PC-9 (cell line): ENCODE data around the gene TMEM200C. TPM values are rescaled to one million over a fixed set of nuclear protein-coding genes. Genes with fewer than 3 reads are reported as not detected.

Source experiments
- BruUV-seq: library from RNA; stranded (reverse); fragments of 400-500 nt; replicated peaks from 2 replicates; lab custom pipeline; 2021; lab: Mats Ljungman, UMichigan
- CTCF ChIA-PET: fragments of 300-600 bp; sonication (Branson Sonifier 250); formaldehyde crosslinking; loops from one replicate; lab custom pipeline; 2022; ENCODE audit warnings: antibody characterized with exemption; lab: Charles Lee
- POLR2A ChIA-PET: fragments of 300-600 bp; sonication (Branson Sonifier 250); formaldehyde crosslinking; loops from one replicate; lab custom pipeline; 2022; ENCODE audit warnings: antibody characterized with exemption; ENCODE audit not compliant: unreplicated experiment; lab: Charles Lee
- DNase-seq, 2 experiments: peaks; one replicate each; pipeline versions ENCODE4 v3.0.0 to v3.0.0-alpha.2; 2015 to 2022; ENCODE audit warnings: mixed read lengths in 1 of 2
- H2AFZ ChIP-seq: fragments of 200-600 bp; sonication (generic); 2 replicates; pipeline ENCODE4 v1.8.1; 2017; ENCODE audit warnings: antibody characterized with exemption
- H3F3A ChIP-seq: fragments of 200-600 bp; sonication (generic); 2 replicates; pipeline ENCODE4 v1.8.1; 2017; ENCODE audit warnings: antibody characterized with exemption, mild to moderate bottlenecking, low read depth; ENCODE audit not compliant: insufficient read depth
- H3K27ac ChIP-seq: fragments of 200-600 bp; sonication (generic); 2 replicates; pipeline ENCODE4 v1.6.1; 2016; ENCODE audit warnings: mixed run types
- H3K27me3 ChIP-seq: fragments of 200-600 bp; sonication (generic); 2 replicates; pipeline ENCODE4 v1.6.1; 2016; ENCODE audit warnings: low read depth, mixed run types; ENCODE audit not compliant: insufficient read depth
- H3K36me3 ChIP-seq: fragments of 200-600 bp; sonication (generic); 2 replicates; pipeline ENCODE4 v1.6.1; 2016; ENCODE audit warnings: low read depth, mixed run types
- H3K4me1 ChIP-seq: fragments of 200-600 bp; sonication (generic); replicated peaks from 2 replicates; pipeline ENCODE4 v1.6.1; 2016; ENCODE audit warnings: mixed run types; ENCODE audit not compliant: insufficient read depth
- H3K4me2 ChIP-seq: fragments of 200-600 bp; sonication (generic); 2 replicates; pipeline ENCODE4 v1.6.1; 2017; ENCODE audit warnings: mixed run types
- H3K4me3 ChIP-seq: fragments of 200-600 bp; sonication (generic); 2 replicates; pipeline ENCODE4 v1.6.1; 2016; ENCODE audit warnings: mixed run types
- H3K79me2 ChIP-seq: fragments of 200-600 bp; sonication (generic); 2 replicates; pipeline ENCODE4 v1.6.1; 2017; ENCODE audit warnings: low read depth, mixed run types
- H3K9me2 ChIP-seq: fragments of 200-600 bp; sonication (generic); 2 replicates; pipeline ENCODE4 v1.8.1; 2017; ENCODE audit warnings: mild to moderate bottlenecking; ENCODE audit not compliant: insufficient read depth
- H3K9me3 ChIP-seq: fragments of 200-600 bp; sonication (generic); 2 replicates; pipeline ENCODE4 v1.8.1; 2016; ENCODE audit warnings: low read depth; ENCODE audit not compliant: insufficient read depth
- H4K20me1 ChIP-seq: fragments of 200-600 bp; sonication (generic); 2 replicates; pipeline ENCODE4 v1.8.1; 2017; ENCODE audit not compliant: insufficient read depth
- EZH2 ChIP-seq: fragments of 200-600 bp; sonication (generic); IDR thresholded peaks from 2 replicates; pipeline ENCODE4 v1.8.0; 2017; ENCODE audit warnings: antibody characterized with exemption, low read depth
- intact Hi-C: fragments of 100-400 bp; cut with micrococcal nuclease; formaldehyde crosslinking; loops from one replicate; pipeline ENCODE4 v1.10.0; 2022; ENCODE audit not compliant: unreplicated experiment
- total RNA-seq: library from RNA; stranded (reverse); gene quantifications from 2 replicates; pipeline ENCODE4 v1.2.3, GENCODE V29; 2021
- TF ChIP-seq, protein P1 (sequence below): fragments of 200-600 bp; sonication (generic); conservative IDR thresholded peaks from 2 replicates; pipeline ENCODE4 v1.6.1; 2017; ENCODE audit warnings: mixed run types, antibody characterized with exemption, mild to moderate bottlenecking, moderate library complexity

The TMEM200C gene
- total RNA-seq, 1 experiment from 2014 or later, result not detected

DNA sequence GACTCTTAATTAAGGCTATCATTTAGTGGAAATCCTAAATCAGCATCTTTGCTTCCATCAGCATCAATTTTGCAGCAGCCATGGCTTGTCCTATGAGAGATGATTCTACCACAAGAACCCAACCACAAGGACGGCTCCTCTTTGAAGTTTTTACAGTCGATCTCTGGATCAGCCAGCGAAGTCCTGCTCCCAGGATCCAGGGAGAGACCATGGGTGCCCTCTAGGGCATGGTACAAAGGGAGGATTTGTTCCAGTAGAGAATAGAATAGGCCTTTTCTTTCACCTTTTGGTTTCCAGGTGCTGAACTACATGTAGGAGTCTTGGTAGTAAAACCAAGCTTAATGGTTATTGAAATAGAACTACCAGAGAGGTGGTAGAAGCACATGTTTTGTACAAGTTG, 52.7 kb downstream of the TMEM200C start:
- H3K27me3 ChIP-seq, result peaks cover 17% of the 10 kb centered on the region
- H3K36me3 ChIP-seq, result no peaks in the 10 kb centered on the region
- H3K4me2 ChIP-seq, result no peak overlapping the region
- H3F3A ChIP-seq, result no peaks in the 10 kb centered on the region
- H3K4me3 ChIP-seq, result no peak overlapping the region
- H3K9me2 ChIP-seq, result no peaks in the 10 kb centered on the region
- TF ChIP-seq EZH2, result no peak
- TF ChIP-seq, protein P1, sequence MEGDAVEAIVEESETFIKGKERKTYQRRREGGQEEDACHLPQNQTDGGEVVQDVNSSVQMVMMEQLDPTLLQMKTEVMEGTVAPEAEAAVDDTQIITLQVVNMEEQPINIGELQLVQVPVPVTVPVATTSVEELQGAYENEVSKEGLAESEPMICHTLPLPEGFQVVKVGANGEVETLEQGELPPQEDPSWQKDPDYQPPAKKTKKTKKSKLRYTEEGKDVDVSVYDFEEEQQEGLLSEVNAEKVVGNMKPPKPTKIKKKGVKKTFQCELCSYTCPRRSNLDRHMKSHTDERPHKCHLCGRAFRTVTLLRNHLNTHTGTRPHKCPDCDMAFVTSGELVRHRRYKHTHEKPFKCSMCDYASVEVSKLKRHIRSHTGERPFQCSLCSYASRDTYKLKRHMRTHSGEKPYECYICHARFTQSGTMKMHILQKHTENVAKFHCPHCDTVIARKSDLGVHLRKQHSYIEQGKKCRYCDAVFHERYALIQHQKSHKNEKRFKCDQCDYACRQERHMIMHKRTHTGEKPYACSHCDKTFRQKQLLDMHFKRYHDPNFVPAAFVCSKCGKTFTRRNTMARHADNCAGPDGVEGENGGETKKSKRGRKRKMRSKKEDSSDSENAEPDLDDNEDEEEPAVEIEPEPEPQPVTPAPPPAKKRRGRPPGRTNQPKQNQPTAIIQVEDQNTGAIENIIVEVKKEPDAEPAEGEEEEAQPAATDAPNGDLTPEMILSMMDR, result no peak
- no peaks in the 10 kb centered on the region for H3K4me1 ChIP-seq
- no peaks in the 10 kb centered on the region for H3K79me2 ChIP-seq
- intact Hi-C loops, result no loop called here
- POLR2A ChIA-PET, result no interaction called here
- no peaks in the 10 kb centered on the region; the same call in 1 of the 2 replicates for H4K20me1 ChIP-seq
- CTCF ChIA-PET, result no interaction called here
- no peak overlapping the region for H3K27ac ChIP-seq
- H3K9me3 ChIP-seq, result no peaks in the 10 kb centered on the region
- H2AFZ ChIP-seq, result no peak overlapping the region
- no peak for DNase-seq
- BruUV-seq, result no TSS peak

DNA sequence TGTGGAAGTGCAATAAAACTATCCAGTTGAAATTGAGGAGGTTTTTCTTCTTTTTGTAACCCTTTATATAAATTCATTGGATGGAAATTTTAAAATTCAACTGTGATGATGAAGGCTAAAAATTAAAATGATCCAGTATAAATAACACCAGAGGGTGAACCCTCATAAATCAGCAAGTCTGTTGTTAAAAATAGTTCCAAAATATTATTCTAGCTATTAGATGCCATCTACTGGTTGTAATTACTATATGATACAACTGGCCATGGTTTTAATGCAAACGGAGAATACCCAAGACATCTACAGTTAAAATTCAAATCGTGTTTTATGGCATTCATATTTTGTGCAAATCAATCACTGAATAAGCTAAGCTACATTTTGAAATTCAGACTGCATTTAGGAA, 53.8 kb downstream of the TMEM200C start:
- no peak for DNase-seq
- no TSS peak for BruUV-seq
- Histone ChIP-seq H3K4me2 (no peak overlapping the region), H3K27ac (no peak overlapping the region), H2AFZ (no peak overlapping the region), H3K79me2 (no peaks in the 10 kb centered on the region), H3F3A (no peaks in the 10 kb centered on the region), H3K9me3 (no peaks in the 10 kb centered on the region), H3K4me1 (no peaks in the 10 kb centered on the region), H4K20me1 (no peaks in the 10 kb centered on the region; the same call in 1 of the 2 replicates), H3K9me2 (no peaks in the 10 kb centered on the region), H3K27me3 (peaks cover 23% of the 10 kb centered on the region), H3K4me3 (no peak overlapping the region), H3K36me3 (no peaks in the 10 kb centered on the region)
- CTCF ChIA-PET, result no interaction called here
- POLR2A ChIA-PET, result interaction anchor here (0.6 kb wide), 1 partner anchor 409 kb away, joined by 3 read pairs; no protein-coding TSS in a partner anchor
- intact Hi-C loops, result no loop called here
- no peak for TF ChIP-seq EZH2
- TF ChIP-seq, protein P1, result no peak

DNA sequence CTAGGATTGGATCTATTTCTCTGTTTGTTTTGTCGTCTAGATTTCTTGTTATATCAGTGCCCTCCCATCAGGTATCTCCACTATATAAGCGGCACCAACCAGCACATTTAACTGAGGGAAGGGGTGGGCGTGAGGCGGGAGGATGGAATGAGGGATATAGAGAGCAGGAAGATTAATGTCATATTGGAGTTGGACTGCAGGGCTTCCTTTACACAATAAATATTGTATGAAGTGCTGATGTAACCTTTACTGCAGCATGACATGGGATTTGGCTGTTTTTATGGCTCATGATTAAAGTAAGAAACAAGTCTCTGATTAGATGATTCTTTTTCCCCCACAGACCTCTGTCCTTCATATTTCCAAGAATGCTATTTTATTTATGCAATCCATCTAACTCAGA, 54.8 kb downstream of the TMEM200C start:
- POLR2A ChIA-PET, result no interaction called here
- intact Hi-C loops, result no loop called here

More for the DNA sequence above, 54.8 kb downstream of the TMEM200C start:
- H3K27me3 ChIP-seq, result peaks cover 23% of the 10 kb centered on the region
- no peak overlapping the region for H3K4me2 ChIP-seq
- H3F3A ChIP-seq, result no peaks in the 10 kb centered on the region
- no peaks in the 10 kb centered on the region for H3K36me3 ChIP-seq
- no peak overlapping the region for H3K27ac ChIP-seq
- TF ChIP-seq, protein P1, result no peak
- no peak for TF ChIP-seq EZH2
- no peaks in the 10 kb centered on the region for H3K9me3 ChIP-seq
- BruUV-seq, result no TSS peak
- no peaks in the 10 kb centered on the region for H3K9me2 ChIP-seq
- H3K79me2 ChIP-seq, result no peaks in the 10 kb centered on the region
- no peaks in the 10 kb centered on the region for H3K4me1 ChIP-seq
- H3K4me3 ChIP-seq, result no peak overlapping the region
- H4K20me1 ChIP-seq, result no peaks in the 10 kb centered on the region; the same call in 1 of the 2 replicates
- H2AFZ ChIP-seq, result no peak overlapping the region
- DNase-seq, result no peak
- CTCF ChIA-PET, result no interaction called here
